NCI-H146 treated with DMSO at 0.1 percent for 48 hours (cell line): ENCODE data around the gene SLC4A9.

Source experiments
- DNase-seq: peaks from one replicate; lab custom pipeline; 2025; ENCODE audit not compliant: unreplicated experiment; lab: John Stamatoyannopoulos, UW

SLC4A9 gene

DNA sequence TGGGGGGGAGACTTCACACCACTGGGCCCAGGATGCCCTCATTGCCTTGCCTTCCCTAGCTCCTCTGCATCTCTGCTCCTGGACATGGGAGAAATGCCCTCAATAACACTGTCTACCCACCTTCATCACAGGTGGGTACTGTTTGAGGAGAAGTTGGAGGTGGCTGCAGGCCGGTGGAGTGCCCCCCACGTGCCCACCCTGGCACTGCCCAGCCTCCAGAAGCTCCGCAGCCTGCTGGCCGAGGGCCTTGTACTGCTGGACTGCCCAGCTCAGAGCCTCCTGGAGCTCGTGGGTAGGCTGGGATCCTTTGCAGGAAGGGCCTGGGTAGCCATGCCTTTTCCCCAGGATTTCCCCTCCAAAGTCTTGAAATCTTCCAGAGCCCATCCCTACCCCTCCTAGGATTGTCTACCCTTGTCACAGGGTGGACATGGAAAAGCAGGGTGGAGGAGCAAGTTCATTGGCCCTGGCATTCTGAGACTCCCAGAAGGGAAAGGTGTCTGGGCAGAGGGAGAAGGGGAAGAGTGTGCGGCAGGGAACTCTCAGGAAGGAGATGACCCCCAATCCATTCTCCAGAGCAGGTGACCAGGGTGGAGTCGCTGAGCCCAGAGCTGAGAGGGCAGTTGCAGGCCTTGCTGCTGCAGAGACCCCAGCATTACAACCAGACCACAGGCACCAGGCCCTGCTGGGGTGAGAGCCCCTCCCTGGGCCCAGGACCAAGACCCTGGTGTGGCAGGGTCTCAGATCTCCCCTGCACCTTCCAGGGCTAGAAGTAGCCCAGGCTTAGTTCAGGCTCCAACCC lies 886 bp downstream of the SLC4A9 start:
- no peak for DNase-seq

GRCh38 chr5:140361901-140362300 lies 1.9 kb downstream of the SLC4A9 start:
- DNase-seq = no peak

DNA sequence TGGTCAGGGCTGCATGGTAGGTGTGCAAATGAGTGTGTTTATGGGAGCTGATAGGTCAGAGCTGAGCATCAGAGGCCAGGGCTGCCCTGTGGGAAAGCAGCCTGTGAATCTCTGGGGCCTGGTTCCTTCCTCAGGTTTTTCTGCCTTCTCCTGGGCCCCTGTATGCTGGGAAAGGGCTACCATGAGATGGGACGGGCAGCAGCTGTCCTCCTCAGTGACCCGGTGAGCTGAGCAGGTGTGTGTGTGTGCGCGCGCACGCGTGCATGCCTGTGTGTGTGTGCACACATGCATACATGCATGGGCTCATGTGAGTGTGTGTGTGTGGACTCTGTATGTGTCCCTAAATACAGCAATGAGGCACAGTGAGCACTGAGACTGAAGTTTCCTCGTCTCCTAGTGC lies 2.3 kb downstream of the SLC4A9 start:
- DNase-seq = no peak

GRCh38 chr5:140362875-140363630 lies 3.1 kb downstream of the SLC4A9 start:
- peak; percentile 1 for DNase-seq

DNA sequence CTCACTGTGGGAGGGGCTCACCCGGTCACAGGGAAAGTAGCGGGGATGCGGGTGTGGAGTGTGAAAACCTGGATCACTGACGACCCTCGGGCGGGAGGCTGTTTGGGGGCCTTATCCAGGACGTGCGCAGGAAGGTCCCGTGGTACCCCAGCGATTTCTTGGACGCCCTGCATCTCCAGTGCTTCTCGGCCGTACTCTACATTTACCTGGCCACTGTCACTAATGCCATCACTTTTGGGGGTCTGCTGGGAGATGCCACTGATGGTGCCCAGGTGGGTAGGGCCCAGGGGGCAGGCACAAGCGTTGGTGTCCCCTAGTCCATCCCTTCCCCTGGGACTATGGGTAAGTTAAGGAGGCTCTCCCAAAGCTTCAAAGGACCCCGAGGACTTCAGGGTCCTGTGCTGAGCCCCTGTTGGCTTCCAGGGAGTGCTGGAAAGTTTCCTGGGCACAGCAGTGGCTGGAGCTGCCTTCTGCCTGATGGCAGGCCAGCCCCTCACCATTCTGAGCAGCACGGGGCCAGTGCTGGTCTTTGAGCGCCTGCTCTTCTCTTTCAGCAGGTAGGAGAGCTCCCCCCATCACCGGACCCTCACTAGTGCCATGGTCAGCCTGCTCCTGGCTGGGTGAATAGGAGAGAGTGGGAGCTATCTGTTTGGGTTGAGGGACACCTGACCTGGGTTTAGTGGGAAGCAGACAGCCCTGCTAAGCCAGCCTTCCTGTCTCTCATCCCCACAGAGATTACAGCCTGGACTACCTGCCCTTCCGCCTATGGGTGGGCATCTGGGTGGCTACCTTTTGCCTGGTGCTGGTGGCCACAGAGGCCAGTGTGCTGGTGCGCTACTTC lies 3.9 kb downstream of the SLC4A9 start:
- no peak for DNase-seq

- DNase-seq = no peak
These were observed 4.4 kb downstream of the SLC4A9 start for GRCh38 chr5:140364472-140364765.

DNA sequence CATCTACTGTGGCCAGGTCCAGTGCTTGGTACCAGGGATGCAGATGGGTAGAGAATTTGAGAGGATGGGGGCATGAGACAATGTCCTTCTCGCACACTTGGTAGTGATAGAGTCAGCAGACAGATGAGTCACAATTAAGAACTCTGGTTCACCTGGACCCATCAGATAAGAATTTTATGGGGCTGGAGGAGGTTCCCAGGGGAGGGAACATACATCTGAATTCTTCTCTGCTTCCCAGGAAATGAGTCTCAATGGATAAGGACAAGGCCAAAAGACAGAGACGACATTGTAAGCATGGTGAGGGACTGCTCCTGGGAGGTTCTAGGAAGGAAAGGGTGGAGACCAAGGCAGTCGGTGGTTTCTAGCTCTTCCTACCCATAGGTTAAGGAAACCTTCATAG lies 5.3 kb downstream of the SLC4A9 start:
- no peak for DNase-seq

DNA sequence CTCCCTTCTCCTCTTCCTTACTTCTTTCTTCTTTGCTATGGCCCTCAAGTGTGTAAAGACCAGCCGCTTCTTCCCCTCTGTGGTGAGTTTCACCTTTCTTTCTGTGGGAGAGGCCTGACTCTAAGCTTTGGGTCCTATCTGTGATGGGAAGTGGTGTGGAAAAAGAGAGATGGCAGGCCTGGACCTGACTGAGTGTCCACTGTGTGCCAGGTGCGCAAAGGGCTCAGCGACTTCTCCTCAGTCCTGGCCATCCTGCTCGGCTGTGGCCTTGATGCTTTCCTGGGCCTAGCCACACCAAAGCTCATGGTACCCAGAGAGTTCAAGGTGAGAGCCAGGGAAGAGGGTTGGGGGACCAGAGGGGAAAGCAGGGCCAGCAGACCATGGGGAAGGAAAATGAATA lies 5.9 kb downstream of the SLC4A9 start:
- no peak for DNase-seq

GRCh38 chr5:140366589-140367255 lies 6.7 kb downstream of the SLC4A9 start:
- no peak for DNase-seq

DNA sequence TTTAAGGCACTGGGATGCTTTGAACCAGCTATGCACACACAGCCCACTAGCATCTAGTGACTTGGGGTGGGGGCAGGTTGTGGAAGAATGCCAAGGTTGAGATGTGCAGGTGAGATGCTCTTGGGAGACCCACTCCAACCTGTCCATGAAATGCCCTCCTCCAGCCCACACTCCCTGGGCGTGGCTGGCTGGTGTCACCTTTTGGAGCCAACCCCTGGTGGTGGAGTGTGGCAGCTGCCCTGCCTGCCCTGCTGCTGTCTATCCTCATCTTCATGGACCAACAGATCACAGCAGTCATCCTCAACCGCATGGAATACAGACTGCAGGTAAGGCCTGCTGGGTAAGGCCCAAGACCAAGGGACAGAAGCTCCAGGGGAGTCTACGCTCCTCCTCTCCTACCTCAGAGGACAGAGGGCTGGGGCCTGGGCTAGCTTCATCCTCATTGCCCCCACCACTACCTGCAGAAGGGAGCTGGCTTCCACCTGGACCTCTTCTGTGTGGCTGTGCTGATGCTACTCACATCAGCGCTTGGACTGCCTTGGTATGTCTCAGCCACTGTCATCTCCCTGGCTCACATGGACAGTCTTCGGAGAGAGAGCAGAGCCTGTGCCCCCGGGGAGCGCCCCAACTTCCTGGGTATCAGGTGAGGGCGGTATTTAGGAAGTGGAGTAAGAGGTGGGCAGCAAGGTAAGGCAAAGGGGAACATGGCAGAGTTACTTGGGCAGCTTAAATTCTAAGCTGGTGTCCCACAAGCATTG lies 7.4 kb downstream of the SLC4A9 start:
- DNase-seq = no peak

DNA sequence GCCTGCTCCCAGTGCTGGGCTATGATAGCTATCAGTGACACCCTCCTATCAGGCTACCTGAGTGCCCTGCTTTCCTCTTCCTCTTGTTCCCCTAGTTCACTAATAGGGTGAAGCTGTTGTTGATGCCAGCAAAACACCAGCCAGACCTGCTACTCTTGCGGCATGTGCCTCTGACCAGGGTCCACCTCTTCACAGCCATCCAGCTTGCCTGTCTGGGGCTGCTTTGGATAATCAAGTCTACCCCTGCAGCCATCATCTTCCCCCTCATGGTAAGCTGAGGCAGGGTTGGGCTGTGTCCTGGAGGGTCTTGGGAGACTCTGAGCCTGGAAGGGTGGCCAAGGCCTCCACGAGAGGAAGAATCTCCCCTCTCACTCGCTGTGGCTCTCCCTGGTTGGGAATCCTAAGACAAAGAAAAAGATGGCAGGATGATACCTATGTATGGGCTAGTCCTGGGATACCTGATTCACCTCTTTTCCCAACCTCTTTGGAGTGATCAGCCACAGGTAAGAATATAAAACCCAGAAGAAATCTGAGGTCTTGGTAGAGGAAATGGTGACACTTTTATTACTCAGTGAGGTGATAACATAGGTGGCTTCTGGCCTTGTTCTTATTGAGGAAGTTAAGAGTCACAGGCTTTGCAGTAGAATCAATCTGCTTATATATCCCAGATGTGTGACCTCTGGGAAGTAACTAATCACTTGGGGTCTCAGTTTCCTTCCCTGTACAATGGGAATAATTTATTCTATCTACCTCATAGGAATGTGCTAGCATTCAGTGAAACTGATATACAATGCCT lies 11.6 kb downstream of the SLC4A9 start:
- no peak for DNase-seq

GRCh38 chr5:140372971-140373487 lies 13.0 kb downstream of the SLC4A9 start:
- peak; percentile 20 for DNase-seq

DNA sequence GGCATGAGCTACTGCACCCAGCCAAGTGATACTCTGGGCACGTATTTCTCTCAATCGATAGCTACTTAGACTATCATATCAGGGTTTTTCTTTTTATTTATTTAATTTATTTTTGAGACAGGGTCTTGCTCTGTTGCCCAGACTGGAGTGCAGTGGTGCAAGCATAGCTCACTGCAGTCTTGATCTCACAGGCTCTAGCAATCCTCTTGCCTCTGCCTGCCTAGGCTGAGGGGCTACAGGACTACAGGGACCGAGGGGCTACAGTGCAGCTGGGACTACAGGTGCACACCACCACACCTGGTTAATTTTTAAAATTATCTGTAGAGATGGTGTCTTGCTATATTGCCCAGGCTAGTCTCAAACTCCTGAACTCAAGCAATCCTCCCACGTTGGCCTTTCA lies 21.4 kb downstream of the SLC4A9 start:
- DNase-seq = no peak

DNA sequence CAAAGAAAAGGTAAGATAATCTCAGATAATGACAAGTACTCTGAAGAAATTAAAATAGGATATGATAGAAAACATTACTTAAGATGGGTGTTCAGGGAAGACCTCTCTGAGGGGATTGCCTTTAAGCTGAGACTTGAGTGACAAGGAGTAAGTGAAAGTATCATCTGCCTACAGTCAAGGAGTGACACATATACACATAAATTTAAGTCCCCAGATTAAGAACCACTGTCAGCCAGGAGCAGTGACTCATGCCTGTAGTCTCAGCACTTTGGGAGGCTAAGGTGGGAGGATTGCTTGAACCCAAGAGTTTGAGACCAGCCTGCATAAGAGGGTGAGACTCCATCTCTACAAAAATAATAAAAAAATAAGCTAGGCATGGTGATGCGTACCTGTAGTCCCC lies 22.0 kb downstream of the SLC4A9 start:
- no peak for DNase-seq

DNA sequence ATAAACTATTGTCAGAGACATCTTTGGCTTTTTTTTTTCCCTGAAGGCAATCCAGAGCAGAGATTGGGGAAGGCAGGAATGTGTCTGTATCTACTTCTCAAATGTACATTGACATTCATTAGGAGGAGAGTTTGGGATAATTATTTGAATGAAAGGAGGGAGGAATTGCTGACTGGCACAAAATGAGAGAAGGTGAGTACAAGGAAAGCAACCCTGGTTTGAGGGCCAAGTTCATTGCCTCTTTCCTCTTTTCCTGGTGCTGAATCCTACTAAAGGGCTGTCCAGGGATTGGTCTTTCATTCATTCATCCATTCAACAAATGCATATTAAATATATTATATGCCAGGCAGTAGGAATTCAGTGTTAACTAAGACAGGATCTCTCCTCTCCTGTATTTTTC lies 22.9 kb downstream of the SLC4A9 start:
- DNase-seq = no peak

DNA sequence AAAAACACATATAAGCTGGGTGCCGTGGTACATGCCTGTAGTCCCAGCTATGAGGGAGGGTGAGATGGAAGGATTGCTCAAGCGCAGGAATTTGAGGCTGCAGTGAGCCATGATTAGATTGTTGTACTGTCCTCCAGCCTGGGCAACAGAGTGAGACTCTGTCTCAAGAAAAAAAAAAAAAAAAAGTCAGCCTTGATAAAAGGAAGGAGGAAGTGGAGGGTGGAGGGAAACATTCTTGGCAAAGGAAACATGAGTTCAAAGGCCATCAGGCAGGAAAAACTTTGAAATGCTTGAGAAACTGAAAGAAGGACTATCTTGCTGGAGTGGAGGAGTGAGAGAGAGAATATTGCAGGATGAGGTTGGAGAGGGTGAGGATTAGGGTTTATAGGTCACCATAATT lies 23.3 kb downstream of the SLC4A9 start:
- DNase-seq = no peak

GRCh38 chr5:140388052-140388451 lies 28.1 kb downstream of the SLC4A9 start:
- no peak for DNase-seq

DNA sequence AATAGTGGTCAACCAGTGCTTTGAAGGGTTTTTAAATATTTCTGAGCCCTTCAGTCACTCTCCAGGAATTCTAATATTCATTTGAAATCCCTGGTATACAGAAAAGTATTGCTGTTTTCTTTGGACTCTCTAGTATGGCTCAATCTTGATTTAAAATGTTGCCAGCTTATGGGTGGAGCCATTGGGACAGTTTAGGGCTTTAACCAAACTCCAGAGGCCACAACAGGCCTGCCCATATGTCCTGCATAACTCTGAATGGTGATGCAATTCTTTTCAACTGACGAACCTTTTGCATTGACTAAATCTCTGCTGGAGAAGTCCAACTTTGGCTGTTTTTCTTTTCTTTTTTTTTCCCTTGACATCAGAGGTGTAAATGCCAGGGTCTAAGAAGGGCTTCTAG lies 31.3 kb downstream of the SLC4A9 start:
- DNase-seq = no peak

GRCh38 chr5:140391732-140392131 lies 31.7 kb downstream of the SLC4A9 start:
- no peak for DNase-seq

- no peak for DNase-seq
These were observed 33.7 kb downstream of the SLC4A9 start for GRCh38 chr5:140393738-140394137.
